Right lobe of liver (tissue), 4 donors: ENCODE data around the gene MRGPRG.

Experiments used
- CTCF ChIP-seq, 4 donors: fragments of 200-600 bp in 3 of 4; fragments of 450-650 bp in 1 of 4; IDR thresholded peaks; one replicate each; pipeline versions ENCODE4 v1.5.1 to v1.8.0; 2016 to 2022; ENCODE audit warnings: antibody characterized with exemption in 4 of 4, mild to moderate bottlenecking in 2 of 4
- POLR2A ChIP-seq: fragments of 450-650 bp; IDR thresholded peaks from one replicate; pipeline ENCODE4 v1.6.1; 2017; ENCODE audit warnings: antibody characterized with exemption, mild to moderate bottlenecking
- donor health status: DM: no; HTN: no; CAD: no.
- donor health status: DM: no; HTN: no; CAD: no.
- donor health status: DM: no; HTN: yes; CAD: no.

GRCh38 chr11:3190600-3190999 lies 28.0 kb downstream of the MRGPRG start:
- TF ChIP-seq CTCF (IDR thresholded peaks at IDR 0.05) (no peak), POLR2A (no peak)
